ENCODE measurements around the gene TAS1R2. TPM values are rescaled to one million over a fixed set of nuclear protein-coding genes. Genes with fewer than 3 reads are reported as not detected.

TAS1R2 gene
- total and polyA plus RNA-seq, 2 of the 8 experiments (the other 6 are each of a cell fraction or from before 2014, with no cell fraction given): not detected

GRCh38 chr1:18814425-18814824 is 45.0 kb downstream of the TAS1R2 start (continued):
- TF ChIP-seq SIX5 (IDR thresholded peaks at IDR 0.05; ENCODE audit: low read depth, low read length): no peak
